IPS-18a (cell line): Measurements from ENCODE around the gene CCDC8.
"Not testable (repeated sequence)": the region's sequence is repeated elsewhere in the genome, so short reads cannot be mapped to it uniquely, and the experiment has no call there.

Experiments
- H3K27ac ChIP-seq: one replicate; pipeline ENCODE4 v1.5.1; 2013; ENCODE audit warnings: low read length
- H3K27me3 ChIP-seq: one replicate; pipeline ENCODE4 v1.6.1; 2013; ENCODE audit warnings: mild to moderate bottlenecking, low read length; ENCODE audit not compliant: control insufficient read depth, insufficient read depth
- H3K36me3 ChIP-seq: one replicate; pipeline ENCODE4 v1.6.1; 2013; ENCODE audit warnings: low read depth, low read length; ENCODE audit not compliant: control insufficient read depth
- H3K4me1 ChIP-seq: one replicate; pipeline ENCODE4 v1.6.1; 2013; ENCODE audit warnings: low read depth, low read length; ENCODE audit not compliant: control insufficient read depth
- H3K4me3 ChIP-seq: one replicate; pipeline ENCODE4 v1.5.1; 2013; ENCODE audit warnings: low read length
- H3K9ac ChIP-seq: one replicate; pipeline ENCODE4 v1.6.1; 2013; ENCODE audit warnings: mild to moderate bottlenecking, low read length, moderate library complexity
- H3K9me3 ChIP-seq: one replicate; pipeline ENCODE4 v1.6.1; 2013; ENCODE audit warnings: low read depth, low read length; ENCODE audit not compliant: control insufficient read depth

CCDC8 gene

GRCh38 chr19:46427518-46428045 lies 14.2 kb upstream of the CCDC8 start:
- H3K9ac ChIP-seq, result no peak overlapping the region
- H3K27me3 ChIP-seq, result peaks cover 23% of the 10 kb centered on the region
- no peaks in the 10 kb centered on the region for H3K9me3 ChIP-seq
- no peaks in the 10 kb centered on the region for H3K36me3 ChIP-seq
- no peaks in the 10 kb centered on the region for H3K4me1 ChIP-seq
- no peak overlapping the region for H3K4me3 ChIP-seq
- H3K27ac ChIP-seq, result no peak overlapping the region

GRCh38 chr19:46426506-46427162 lies 13.3 kb upstream of the CCDC8 start:
- Histone ChIP-seq H3K4me3 (peak overlapping the region; percentile 90), H3K27me3 (peaks cover 23% of the 10 kb centered on the region), H3K36me3 (no peaks in the 10 kb centered on the region), H3K4me1 (no peaks in the 10 kb centered on the region), H3K9ac (peak overlapping the region; percentile 59), H3K27ac (no peak overlapping the region), H3K9me3 (no peaks in the 10 kb centered on the region)

GRCh38 chr19:46426035-46426505 lies 12.7 kb upstream of the CCDC8 start:
- no peaks in the 10 kb centered on the region for H3K4me1 ChIP-seq
- H3K9ac ChIP-seq, result peak overlapping the region; percentile 59
- H3K27me3 ChIP-seq, result peaks cover 23% of the 10 kb centered on the region
- no peaks in the 10 kb centered on the region for H3K36me3 ChIP-seq
- H3K4me3 ChIP-seq, result peak overlapping the region; percentile 90
- H3K9me3 ChIP-seq, result no peaks in the 10 kb centered on the region
- H3K27ac ChIP-seq, result no peak overlapping the region

GRCh38 chr19:46423188-46423587 lies 9.8 kb upstream of the CCDC8 start:
- Histone ChIP-seq H3K27ac (no peak overlapping the region), H3K9me3 (no peaks in the 10 kb centered on the region), H3K9ac (no peak overlapping the region), H3K4me1 (no peaks in the 10 kb centered on the region), H3K36me3 (no peaks in the 10 kb centered on the region), H3K27me3 (peaks cover 20% of the 10 kb centered on the region), H3K4me3 (no peak overlapping the region)

- Histone ChIP-seq H3K36me3 (no peaks in the 10 kb centered on the region), H3K9ac (no peak overlapping the region), H3K27ac (no peak overlapping the region), H3K27me3 (peaks cover 11% of the 10 kb centered on the region), H3K4me1 (no peaks in the 10 kb centered on the region), H3K4me3 (no peak overlapping the region), H3K9me3 (no peaks in the 10 kb centered on the region)
Observed at GRCh38 chr19:46422344-46422743, 9.0 kb upstream of the CCDC8 start.

GRCh38 chr19:46420056-46420455 lies 6.7 kb upstream of the CCDC8 start:
- H3K27ac ChIP-seq, result no peak overlapping the region
- peaks cover 10% of the 10 kb centered on the region for H3K4me1 ChIP-seq
- H3K36me3 ChIP-seq, result no peaks in the 10 kb centered on the region
- no peak overlapping the region for H3K9ac ChIP-seq
- peaks cover 6% of the 10 kb centered on the region for H3K27me3 ChIP-seq
- H3K9me3 ChIP-seq, result no peaks in the 10 kb centered on the region
- H3K4me3 ChIP-seq, result no peak overlapping the region

- H3K4me3 ChIP-seq, result peak overlapping the region; percentile 54
- H3K4me1 ChIP-seq, result peaks cover 13% of the 10 kb centered on the region
- H3K9ac ChIP-seq, result peak overlapping the region; percentile 38
- not testable (repeated sequence) for H3K36me3 ChIP-seq, H3K27ac ChIP-seq, H3K9me3 ChIP-seq
- H3K27me3 ChIP-seq, result peaks cover 34% of the 10 kb centered on the region
Observed at GRCh38 chr19:46415804-46416709, 2.7 kb upstream of the CCDC8 start.

- not testable (repeated sequence) for H3K9me3 ChIP-seq, H3K36me3 ChIP-seq, H3K27ac ChIP-seq, H3K4me3 ChIP-seq, H3K9ac ChIP-seq
- H3K4me1 ChIP-seq, result peaks cover 13% of the 10 kb centered on the region
- H3K27me3 ChIP-seq, result peaks cover 34% of the 10 kb centered on the region
Observed at GRCh38 chr19:46414899-46415298, 1.5 kb upstream of the CCDC8 start.

GRCh38 chr19:46412650-46413261 lies 608 bp downstream of the CCDC8 start:
- peak overlapping the region; percentile 80 for H3K4me3 ChIP-seq
- H3K27ac ChIP-seq, result no peak overlapping the region
- no peaks in the 10 kb centered on the region for H3K36me3 ChIP-seq
- no peaks in the 10 kb centered on the region for H3K9me3 ChIP-seq
- peak overlapping the region; percentile 67 for H3K9ac ChIP-seq
- peaks cover 45% of the 10 kb centered on the region for H3K27me3 ChIP-seq
- peaks cover 13% of the 10 kb centered on the region for H3K4me1 ChIP-seq

GRCh38 chr19:46411925-46412649 lies 1.3 kb downstream of the CCDC8 start:
- no peaks in the 10 kb centered on the region for H3K36me3 ChIP-seq
- H3K4me1 ChIP-seq, result peaks cover 14% of the 10 kb centered on the region
- no peak overlapping the region for H3K27ac ChIP-seq
- peaks cover 51% of the 10 kb centered on the region for H3K27me3 ChIP-seq
- peak overlapping the region; percentile 80 for H3K4me3 ChIP-seq
- H3K9me3 ChIP-seq, result no peaks in the 10 kb centered on the region
- peak overlapping the region; percentile 67 for H3K9ac ChIP-seq
